Measurements from ENCODE around the gene ZNF141.

GRCh38 chr4:302381-302780 is 35.2 kb upstream of the ZNF141 start:
- TF ChIP-seq CTCF (IDR thresholded peaks at IDR 0.05) (no peak), EP300 (IDR thresholded peaks at IDR 0.05) (no peak)
